ENCODE measurements around the gene ABLIM2. TPM values are rescaled to one million over a fixed set of nuclear protein-coding genes. Genes with fewer than 3 reads are reported as not detected.

Gene ABLIM2
- total RNA-seq, 1 experiment from 2014 or later: 6.1 TPM

- ATAC-seq (no peak), DNase-seq (ENCODE audit: low read depth, low spot score) (no peak)
- Histone ChIP-seq H3K27me3 (ENCODE audit: insufficient read depth, low read length) (no peaks in the 10 kb centered on the region), H3K4me2 (ENCODE audit: low read length) (peak overlapping the region; percentile 96), H3K9me2 (ENCODE audit: insufficient read depth) (no peaks in the 10 kb centered on the region), H3K36me3 (ENCODE audit: control insufficient read depth in 1 of 2, insufficient read depth in 2 of 2, low read length in 2 of 2) (no peaks in the 10 kb centered on the region), H3K9me3 (ENCODE audit: control insufficient read depth in 1 of 2, insufficient read depth in 1 of 2, low read depth in 1 of 2, low read length in 2 of 2) (no peaks in the 10 kb centered on the region), H3K27ac (ENCODE audit: low read depth, low read length) (no peak overlapping the region), H3K4me3 (replicated peaks in 1 of 2; ENCODE audit: low read depth in 1 of 2, low read length in 2 of 2) (peak overlapping the region; percentile 73 to 76), H3K9ac (ENCODE audit: low read length) (no peak overlapping the region), H3K4me1 (ENCODE audit: control insufficient read depth in 1 of 2, insufficient read depth in 2 of 2, low read length in 2 of 2) (peaks cover 26 to 40% of the 10 kb centered on the region in 2 experiments), H3K79me2 (ENCODE audit: insufficient read depth, low read length) (peaks cover 40% of the 10 kb centered on the region), H4K20me1 (ENCODE audit: insufficient read depth) (no peaks in the 10 kb centered on the region), H2AFZ (ENCODE audit: low read depth, low read length, poor library complexity, severe bottlenecking) (no peak overlapping the region)
- BruUV-seq (replicated peaks): TSS peak; percentile 44
- intact Hi-C loops (cut with micrococcal nuclease): no loop called here
- ChIA-PET RAD21 (ENCODE audit: low non-redundant PET in 1 of 2, low total read pairs in 2 of 2, uncharacterized antibody in 2 of 2, unreplicated experiment in 2 of 2) (no interaction called here), CTCF (interaction anchor here (0.7 to 1.5 kb wide), 6 partner anchors 8 to 133 kb away, joined by 3 to 4 read pairs (median 3); no protein-coding TSS in a partner anchor), POLR2A (interaction anchor here (0.8 kb wide), 1 partner anchor 132 kb away, joined by 3 read pairs; no protein-coding TSS in a partner anchor)
- no peak for TF ChIP-seq ELF1 (IDR thresholded peaks at IDR 0.05; ENCODE audit: borderline replicate concordance, low read depth)
- no peak for TF ChIP-seq REST (IDR thresholded peaks at IDR 0.05; ENCODE audit: low read depth)
- TF ChIP-seq YY1 (IDR thresholded peaks at IDR 0.05; ENCODE audit: extremely low read depth, insufficient replicate concordance, low read depth, low read length): no peak
- no peak for TF ChIP-seq CBX3 (IDR thresholded peaks at IDR 0.05; ENCODE audit: low read depth)
- no peak for TF ChIP-seq EZH2phosphoT487 (IDR thresholded peaks at IDR 0.05; ENCODE audit: borderline replicate concordance)
- TF ChIP-seq EGR1 (IDR thresholded peaks at IDR 0.05; ENCODE audit: low read depth): no peak
- no peak for TF ChIP-seq POLR2A (IDR thresholded peaks at IDR 0.05; ENCODE audit: borderline replicate concordance, extremely low read depth, insufficient read depth, insufficient read length)
- no peak for TF ChIP-seq TCF7L2 (IDR thresholded peaks at IDR 0.05; ENCODE audit: borderline replicate concordance, extremely low read depth, insufficient read depth, insufficient read length)
- no peak for TF ChIP-seq ZBTB33 (IDR thresholded peaks at IDR 0.05; ENCODE audit: extremely low read depth, insufficient replicate concordance, low read length)
- no peak for TF ChIP-seq ZNF274 (IDR thresholded peaks at IDR 0.05; ENCODE audit: low read depth, low read length)
- TF ChIP-seq ATF3 (IDR thresholded peaks at IDR 0.05): no peak
- no peak for TF ChIP-seq CTCF (IDR thresholded peaks at IDR 0.05 in 2 of 3, conservative IDR thresholded peaks at IDR 0.05 in 1 of 3; ENCODE audit: borderline replicate concordance in 1 of 3, insufficient read depth in 1 of 3, low read depth in 2 of 3, low read length in 2 of 3)
Observed at GRCh38 chr4:7938266-7938608, 220.4 kb downstream of the ABLIM2 start.
